Measurements from ENCODE around the gene TTC23L.

- TF ChIP-seq, protein P1, sequence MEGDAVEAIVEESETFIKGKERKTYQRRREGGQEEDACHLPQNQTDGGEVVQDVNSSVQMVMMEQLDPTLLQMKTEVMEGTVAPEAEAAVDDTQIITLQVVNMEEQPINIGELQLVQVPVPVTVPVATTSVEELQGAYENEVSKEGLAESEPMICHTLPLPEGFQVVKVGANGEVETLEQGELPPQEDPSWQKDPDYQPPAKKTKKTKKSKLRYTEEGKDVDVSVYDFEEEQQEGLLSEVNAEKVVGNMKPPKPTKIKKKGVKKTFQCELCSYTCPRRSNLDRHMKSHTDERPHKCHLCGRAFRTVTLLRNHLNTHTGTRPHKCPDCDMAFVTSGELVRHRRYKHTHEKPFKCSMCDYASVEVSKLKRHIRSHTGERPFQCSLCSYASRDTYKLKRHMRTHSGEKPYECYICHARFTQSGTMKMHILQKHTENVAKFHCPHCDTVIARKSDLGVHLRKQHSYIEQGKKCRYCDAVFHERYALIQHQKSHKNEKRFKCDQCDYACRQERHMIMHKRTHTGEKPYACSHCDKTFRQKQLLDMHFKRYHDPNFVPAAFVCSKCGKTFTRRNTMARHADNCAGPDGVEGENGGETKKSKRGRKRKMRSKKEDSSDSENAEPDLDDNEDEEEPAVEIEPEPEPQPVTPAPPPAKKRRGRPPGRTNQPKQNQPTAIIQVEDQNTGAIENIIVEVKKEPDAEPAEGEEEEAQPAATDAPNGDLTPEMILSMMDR (conservative IDR thresholded peaks at IDR 0.05; ENCODE audit: low read length): no peak
- TF ChIP-seq EZH2phosphoT487 (IDR thresholded peaks at IDR 0.05; ENCODE audit: borderline replicate concordance): no peak
Measured at GRCh38 chr5:34899066-34899465, 60.1 kb downstream of the TTC23L start.
